ENCODE results near the gene ANGEL1. TPM values are rescaled to one million over a fixed set of nuclear protein-coding genes. Genes with fewer than 3 reads are reported as not detected.
A peak's percentile ranks its signal among the peaks of the same experiment; 100 is the strongest.

The ANGEL1 gene
- total and polyA plus RNA-seq, 2 of the 13 experiments (the other 11 are each of a cell fraction or from before 2014, with no cell fraction given) = 14.3 to 20.1 TPM

DNA sequence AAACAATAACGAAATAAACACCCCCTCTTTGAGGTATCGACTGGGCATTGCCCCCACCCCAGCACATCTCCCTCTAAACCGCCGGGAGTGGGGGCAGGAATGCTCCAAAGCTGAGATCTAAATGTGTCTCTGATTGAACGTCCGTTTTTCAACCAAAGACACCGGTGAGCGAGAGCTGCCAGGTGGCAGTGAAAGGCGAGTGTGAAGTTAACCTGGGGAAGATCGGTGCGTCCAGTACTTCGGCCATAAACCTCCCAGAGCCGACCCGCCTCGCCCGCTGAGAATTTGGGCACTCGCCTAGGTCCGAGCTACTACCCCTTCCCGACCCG, 625 bp downstream of the ANGEL1 start:
- ATAC-seq (peak; percentile 35), FAIRE-seq (no peak), DNase-seq (ENCODE audit: low spot score) (no peak)
- peak overlapping the region; percentile 78 to 96 (median 87) for H3K4me3 ChIP-seq (replicated peaks in 1 of 3; ENCODE audit: insufficient read depth in 1 of 3, low read depth in 2 of 3, low read length in 3 of 3)
- POLR2A ChIA-PET = interaction anchor here (0.8 to 3.8 kb wide), 7 partner anchors 13 to 150 kb away, joined by 3 to 62 read pairs (median 4); no protein-coding TSS in a partner anchor
- peak overlapping the region; percentile 67 for H3K27ac ChIP-seq (ENCODE audit: extremely low read length, insufficient read depth, low read length)
- H3K4me2 ChIP-seq (ENCODE audit: low read depth, low read length) = peak overlapping the region; percentile 92
- H2AFZ ChIP-seq (ENCODE audit: low read length) = no peak overlapping the region
- peaks cover 22% of the 10 kb centered on the region for H3K4me1 ChIP-seq (ENCODE audit: insufficient read depth, low read length)
- H3K9ac ChIP-seq (ENCODE audit: insufficient read depth, low read depth, low read length) = peak overlapping the region; percentile 76
- H3K36me3 ChIP-seq (replicated peaks in 1 of 2; ENCODE audit: control insufficient read depth in 1 of 2, insufficient read depth in 2 of 2, low read length in 2 of 2) = peaks cover 1 to 19% of the 10 kb centered on the region in 2 experiments; a peak in 3 of 5 replicates
- BruUV-seq (replicated peaks) = TSS peak; percentile 64
- peaks cover 2% of the 10 kb centered on the region for H3K79me2 ChIP-seq (ENCODE audit: insufficient read depth, low read length)
- CTCF ChIA-PET (ENCODE audit: low intra/inter-chr PET ratio, low total read pairs) = interaction anchor here (1.0 kb wide), 1 partner anchor 102 kb away, joined by 3 read pairs; no protein-coding TSS in a partner anchor
- peaks cover 0 to 9% of the 10 kb centered on the region in 2 experiments; a peak in 1 of 5 replicates for H3K27me3 ChIP-seq (ENCODE audit: control insufficient read depth in 1 of 2, insufficient read depth in 2 of 2, low read length in 2 of 2)
- H3K9me3 ChIP-seq (ENCODE audit: low read length) = no peaks in the 10 kb centered on the region
- WGBS (ENCODE audit: low lambda C conversion rate) = 0% methylated on average over 4 of the region's 20 CpGs
- no peaks in the 10 kb centered on the region for H4K20me1 ChIP-seq (ENCODE audit: insufficient read depth, low read length)
- in situ Hi-C loops (cut with HindIII; ENCODE audit: extremely low pct_ligation_motif_present, low pct_unique_long_range_greater_than_20kb) = no loop called here
- intact Hi-C loops (cut with micrococcal nuclease; ENCODE audit: unreplicated experiment) = loop anchor here (2.0 kb wide), 1 partner anchor 19 kb away; no protein-coding TSS in a partner anchor
- TF ChIP-seq ZNF841 (CRISPR knock-in tag; IDR thresholded peaks at IDR 0.05; ENCODE audit: borderline replicate concordance) (0 out of 2 replicates have a peak, but pooled peaks have one; percentile 24), ZNF691 (CRISPR knock-in tag; IDR thresholded peaks at IDR 0.05; ENCODE audit: borderline replicate concordance, low read depth) (no peak), ZNF143 (CRISPR knock-in tag; IDR thresholded peaks at IDR 0.05) (no peak), STAT5B (CRISPR knock-in tag; IDR thresholded peaks at IDR 0.05) (no peak), ZNF710 (CRISPR knock-in tag; IDR thresholded peaks at IDR 0.05; ENCODE audit: borderline replicate concordance) (no peak), SIN3B (IDR thresholded peaks at IDR 0.05; ENCODE audit: low read length) (no peak), MED13 (CRISPR knock-in tag; IDR thresholded peaks at IDR 0.05) (no peak), PHF8 (CRISPR knock-in tag; IDR thresholded peaks at IDR 0.05) (no peak), HDAC2 (CRISPR knock-in tag; IDR thresholded peaks at IDR 0.05) (no peak)
- TF ChIP-seq, protein P1, sequence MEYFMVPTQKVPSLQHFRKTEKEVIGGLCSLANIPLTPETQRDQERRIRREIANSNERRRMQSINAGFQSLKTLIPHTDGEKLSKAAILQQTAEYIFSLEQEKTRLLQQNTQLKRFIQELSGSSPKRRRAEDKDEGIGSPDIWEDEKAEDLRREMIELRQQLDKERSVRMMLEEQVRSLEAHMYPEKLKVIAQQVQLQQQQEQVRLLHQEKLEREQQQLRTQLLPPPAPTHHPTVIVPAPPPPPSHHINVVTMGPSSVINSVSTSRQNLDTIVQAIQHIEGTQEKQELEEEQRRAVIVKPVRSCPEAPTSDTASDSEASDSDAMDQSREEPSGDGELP (IDR thresholded peaks at IDR 0.05; ENCODE audit: borderline replicate concordance, low read depth) = 0 out of 2 replicates have a peak, but pooled peaks have one; percentile 0
- TF ChIP-seq, protein P2, sequence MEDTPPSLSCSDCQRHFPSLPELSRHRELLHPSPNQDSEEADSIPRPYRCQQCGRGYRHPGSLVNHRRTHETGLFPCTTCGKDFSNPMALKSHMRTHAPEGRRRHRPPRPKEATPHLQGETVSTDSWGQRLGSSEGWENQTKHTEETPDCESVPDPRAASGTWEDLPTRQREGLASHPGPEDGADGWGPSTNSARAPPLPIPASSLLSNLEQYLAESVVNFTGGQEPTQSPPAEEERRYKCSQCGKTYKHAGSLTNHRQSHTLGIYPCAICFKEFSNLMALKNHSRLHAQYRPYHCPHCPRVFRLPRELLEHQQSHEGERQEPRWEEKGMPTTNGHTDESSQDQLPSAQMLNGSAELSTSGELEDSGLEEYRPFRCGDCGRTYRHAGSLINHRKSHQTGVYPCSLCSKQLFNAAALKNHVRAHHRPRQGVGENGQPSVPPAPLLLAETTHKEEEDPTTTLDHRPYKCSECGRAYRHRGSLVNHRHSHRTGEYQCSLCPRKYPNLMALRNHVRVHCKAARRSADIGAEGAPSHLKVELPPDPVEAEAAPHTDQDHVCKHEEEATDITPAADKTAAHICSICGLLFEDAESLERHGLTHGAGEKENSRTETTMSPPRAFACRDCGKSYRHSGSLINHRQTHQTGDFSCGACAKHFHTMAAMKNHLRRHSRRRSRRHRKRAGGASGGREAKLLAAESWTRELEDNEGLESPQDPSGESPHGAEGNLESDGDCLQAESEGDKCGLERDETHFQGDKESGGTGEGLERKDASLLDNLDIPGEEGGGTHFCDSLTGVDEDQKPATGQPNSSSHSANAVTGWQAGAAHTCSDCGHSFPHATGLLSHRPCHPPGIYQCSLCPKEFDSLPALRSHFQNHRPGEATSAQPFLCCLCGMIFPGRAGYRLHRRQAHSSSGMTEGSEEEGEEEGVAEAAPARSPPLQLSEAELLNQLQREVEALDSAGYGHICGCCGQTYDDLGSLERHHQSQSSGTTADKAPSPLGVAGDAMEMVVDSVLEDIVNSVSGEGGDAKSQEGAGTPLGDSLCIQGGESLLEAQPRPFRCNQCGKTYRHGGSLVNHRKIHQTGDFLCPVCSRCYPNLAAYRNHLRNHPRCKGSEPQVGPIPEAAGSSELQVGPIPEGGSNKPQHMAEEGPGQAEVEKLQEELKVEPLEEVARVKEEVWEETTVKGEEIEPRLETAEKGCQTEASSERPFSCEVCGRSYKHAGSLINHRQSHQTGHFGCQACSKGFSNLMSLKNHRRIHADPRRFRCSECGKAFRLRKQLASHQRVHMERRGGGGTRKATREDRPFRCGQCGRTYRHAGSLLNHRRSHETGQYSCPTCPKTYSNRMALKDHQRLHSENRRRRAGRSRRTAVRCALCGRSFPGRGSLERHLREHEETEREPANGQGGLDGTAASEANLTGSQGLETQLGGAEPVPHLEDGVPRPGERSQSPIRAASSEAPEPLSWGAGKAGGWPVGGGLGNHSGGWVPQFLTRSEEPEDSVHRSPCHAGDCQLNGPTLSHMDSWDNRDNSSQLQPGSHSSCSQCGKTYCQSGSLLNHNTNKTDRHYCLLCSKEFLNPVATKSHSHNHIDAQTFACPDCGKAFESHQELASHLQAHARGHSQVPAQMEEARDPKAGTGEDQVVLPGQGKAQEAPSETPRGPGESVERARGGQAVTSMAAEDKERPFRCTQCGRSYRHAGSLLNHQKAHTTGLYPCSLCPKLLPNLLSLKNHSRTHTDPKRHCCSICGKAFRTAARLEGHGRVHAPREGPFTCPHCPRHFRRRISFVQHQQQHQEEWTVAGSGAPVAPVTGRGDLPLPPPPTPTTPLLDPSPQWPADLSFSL (CRISPR knock-in tag; IDR thresholded peaks at IDR 0.05) = peak; percentile 20; the same call in 1 of the 2 replicates
- TF ChIP-seq, protein P3, sequence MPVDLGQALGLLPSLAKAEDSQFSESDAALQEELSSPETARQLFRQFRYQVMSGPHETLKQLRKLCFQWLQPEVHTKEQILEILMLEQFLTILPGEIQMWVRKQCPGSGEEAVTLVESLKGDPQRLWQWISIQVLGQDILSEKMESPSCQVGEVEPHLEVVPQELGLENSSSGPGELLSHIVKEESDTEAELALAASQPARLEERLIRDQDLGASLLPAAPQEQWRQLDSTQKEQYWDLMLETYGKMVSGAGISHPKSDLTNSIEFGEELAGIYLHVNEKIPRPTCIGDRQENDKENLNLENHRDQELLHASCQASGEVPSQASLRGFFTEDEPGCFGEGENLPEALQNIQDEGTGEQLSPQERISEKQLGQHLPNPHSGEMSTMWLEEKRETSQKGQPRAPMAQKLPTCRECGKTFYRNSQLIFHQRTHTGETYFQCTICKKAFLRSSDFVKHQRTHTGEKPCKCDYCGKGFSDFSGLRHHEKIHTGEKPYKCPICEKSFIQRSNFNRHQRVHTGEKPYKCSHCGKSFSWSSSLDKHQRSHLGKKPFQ (CRISPR knock-in tag; IDR thresholded peaks at IDR 0.05; ENCODE audit: insufficient replicate concordance) = peak; percentile 11

Measured in HepG2 (cell line).